Airway epithelial cell (primary cell): ENCODE results near the gene AP1S2. TPM values are rescaled to one million over a fixed set of nuclear protein-coding genes. Genes with fewer than 3 reads are reported as not detected.

Experiments
- total RNA-seq: library from RNA; depleted of rRNA; stranded (reverse); fragments of >200 nt; gene quantifications from 2 replicates; pipeline ENCODE4 v1.2.3, GENCODE V29; 2015

Gene AP1S2
- total RNA-seq = 6.3 and 12.9 TPM in 2 replicates

GRCh38 chrX:15854712-15855567, at the start of gene AP1S2:
AP1S2 (minus strand) TSS chrX:15854813; CDS start chrX:15852524, 2,289 bp downstream.

GRCh38 chrX:15789979-15790768, 64.4 kb downstream of the AP1S2 start, which contains the start of gene ZRSR2:
ZRSR2 (plus strand) TSS chrX:15790484; CDS start chrX:15790496, 12 bp downstream.

Other genes with a start within 250 kb of the AP1S2 start
- gene CLTRN, start 190.0 kb downstream of the AP1S2 start, total RNA-seq = 0.46 and 0.85 TPM in 2 replicates
- gene CA5B, start 116.5 kb downstream of the AP1S2 start, total RNA-seq = 1.3 and 2.7 TPM in 2 replicates
- 5.2 and 6.1 TPM in 2 replicates for gene ZRSR2, start 64.3 kb downstream of the AP1S2 start, total RNA-seq